Endothelial cell of umbilical vein (primary cell): Measurements from ENCODE around the gene SULT2A1. TPM values are rescaled to one million over a fixed set of nuclear protein-coding genes. Genes with fewer than 3 reads are reported as not detected.
"Not testable (repeated sequence)": the region's sequence is repeated elsewhere in the genome, so short reads cannot be mapped to it uniquely, and the experiment has no call there.

Experiments
- BruUV-seq: library from RNA; stranded (reverse); fragments of 400-500 nt; replicated peaks from 2 replicates; lab custom pipeline; 2021; lab: Mats Ljungman, UMichigan
- CTCF ChIA-PET: fragments of 300-600, 350-600 bp; sonication (Branson Sonifier 250); formaldehyde crosslinking; loops from one replicate; lab custom pipeline; 2021; ENCODE audit warnings: antibody characterized with exemption, inconsistent platforms; lab: Charles Lee
- POLR2A ChIA-PET: fragments of 300-600, 350-600 bp; sonication (Branson Sonifier 250); formaldehyde crosslinking; loops from one replicate; lab custom pipeline; 2021; ENCODE audit warnings: antibody characterized with exemption, inconsistent platforms; lab: Charles Lee
- DNase-seq: peaks from one replicate; pipeline ENCODE4 v3.0.0-alpha.2; 2011; ENCODE audit warnings: low read depth, low spot score
- FAIRE-seq: peaks from 2 replicates; lab custom pipeline; 2011; peaks lifted over from hg19 to GRCh38; lab: Jason Lieb, UNC
- H2AFZ ChIP-seq: 2 replicates; pipeline ENCODE4 v1.6.0; 2012; ENCODE audit warnings: low read depth, low read length, control low read depth, inconsistent platforms
- H3K27ac ChIP-seq: 2 replicates; pipeline ENCODE4 v1.5.1; 2011; ENCODE audit warnings: low read depth, mild to moderate bottlenecking, control low read depth, low read length, moderate library complexity; ENCODE audit not compliant: insufficient read depth
- H3K27me3 ChIP-seq, 2 experiments: 2 replicates each; pipeline versions ENCODE4 v1.6.0 to v1.6.1; 2011; ENCODE audit warnings: low read length in 2 of 2, mixed read lengths in 1 of 2; ENCODE audit not compliant: control insufficient read depth in 2 of 2, insufficient read depth in 2 of 2
- H3K36me3 ChIP-seq, 2 experiments: 2 replicates in 1 of 2; 3 replicates in 1 of 2; pipeline ENCODE4 v1.5.1; 2011; ENCODE audit warnings: low read length in 2 of 2, mild to moderate bottlenecking in 1 of 2, moderate library complexity in 1 of 2; ENCODE audit not compliant: control insufficient read depth in 2 of 2, insufficient read depth in 2 of 2; ENCODE audit errors: extremely low read depth in 1 of 2
- H3K4me1 ChIP-seq: 3 replicates; pipeline ENCODE4 v1.5.1; 2011; ENCODE audit warnings: mild to moderate bottlenecking, low read length; ENCODE audit not compliant: control insufficient read depth, insufficient read depth; ENCODE audit errors: extremely low read depth
- H3K4me2 ChIP-seq: 2 replicates; pipeline ENCODE4 v1.6.1; 2011; ENCODE audit warnings: low read length, control low read depth, mixed read lengths; ENCODE audit not compliant: insufficient read depth
- H3K4me3 ChIP-seq, 3 experiments: fragments of 200-600 bp in 1 of 3; sonication (generic), shearing (Covaris generic) in 1 of 3; replicated peaks in 1 of 3; 2 replicates each; pipeline ENCODE4 v1.5.1; 2011 to 2016; ENCODE audit warnings: control low read depth in 3 of 3, low read length in 3 of 3, mild to moderate bottlenecking in 2 of 3, inconsistent platforms in 1 of 3, low read depth in 1 of 3, moderate library complexity in 1 of 3; ENCODE audit not compliant: insufficient read depth in 1 of 3
- H3K79me2 ChIP-seq: 2 replicates; pipeline ENCODE4 v1.6.0; 2012; ENCODE audit warnings: low read length, inconsistent platforms; ENCODE audit not compliant: control insufficient read depth, insufficient read depth
- H3K9ac ChIP-seq: replicated peaks from 2 replicates; pipeline ENCODE3; 2011; ENCODE audit warnings: low read length, control low read depth; ENCODE audit not compliant: insufficient read depth; ENCODE audit errors: extremely low read depth
- H3K9me1 ChIP-seq: replicated peaks from 3 replicates; pipeline ENCODE4 v1.6.0; 2011; ENCODE audit warnings: mild to moderate bottlenecking, low read length; ENCODE audit not compliant: control insufficient read depth, insufficient read depth; ENCODE audit errors: extremely low read depth
- H3K9me3 ChIP-seq: replicated peaks from 2 replicates; pipeline ENCODE4 v1.5.1; 2012; ENCODE audit warnings: low read length, inconsistent platforms; ENCODE audit not compliant: control insufficient read depth, insufficient read depth
- H4K20me1 ChIP-seq: replicated peaks from 2 replicates; pipeline ENCODE3; 2011; ENCODE audit warnings: mild to moderate bottlenecking, low read length; ENCODE audit not compliant: control insufficient read depth, insufficient read depth; ENCODE audit errors: extremely low read depth
- dilution Hi-C: fragments of 300-500 bp; cut with MboI; formaldehyde crosslinking; loops from one replicate; pipeline ENCODE4 v1.15.0; 2019; ENCODE audit warnings: low sequenced_read_pairs; ENCODE audit not compliant: extremely low pct_ligation_motif_present
- intact Hi-C: fragments of 100-400 bp; cut with micrococcal nuclease; formaldehyde crosslinking; loops from one replicate; pipeline ENCODE4 v1.10.0; 2022
- polyA plus RNA-seq, 4 experiments: library from polyadenylated mRNA; depleted of rRNA in 3 of 4; stranded (reverse) in 3 of 4; unstranded in 1 of 4; fragments of >200 nt; gene quantifications; 2 replicates each; pipeline versions ENCODE4 v1.2.1 to v1.2.3, GENCODE V29; 2011 to 2012; ENCODE audit warnings: missing spikeins in 1 of 4
- total RNA-seq: library from RNA; stranded (reverse); gene quantifications from 2 replicates; pipeline ENCODE4 v1.2.3, GENCODE V29; 2021

Gene SULT2A1
- total and polyA plus RNA-seq, 2 donors (not counting 3 experiments of a cell fraction or from before 2014, with no cell fraction given): not detected

DNA sequence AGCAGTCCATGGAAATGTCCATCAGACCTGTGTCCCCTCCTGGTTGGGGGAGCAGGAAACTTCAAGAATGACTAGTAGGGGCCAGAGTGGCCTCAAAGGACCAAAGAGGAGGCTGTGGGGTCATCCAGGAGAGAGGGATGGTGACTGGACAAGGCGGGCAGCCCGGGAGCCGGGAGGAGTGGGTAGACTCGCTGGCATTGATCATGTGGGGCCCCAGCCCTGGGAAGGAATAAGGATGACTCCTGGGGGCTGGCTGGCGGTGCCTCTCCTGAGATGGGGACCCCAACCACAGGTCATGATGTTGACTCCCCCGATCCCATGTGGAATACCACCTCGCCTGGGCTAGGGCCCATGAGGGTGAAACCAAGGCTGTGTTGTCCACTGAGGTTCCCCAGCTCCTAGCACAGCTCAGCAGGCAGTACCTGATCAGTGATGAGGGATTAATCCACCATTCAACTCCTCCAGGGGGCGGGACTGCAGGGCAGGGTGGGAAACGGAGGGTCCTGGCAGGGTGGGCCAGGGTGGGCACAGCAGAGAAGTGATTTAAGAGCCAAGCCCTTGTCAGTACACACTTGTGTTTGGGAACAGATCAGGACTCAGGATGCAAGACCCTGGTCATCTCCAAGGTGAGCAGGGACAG is 27.3 kb downstream of the SULT2A1 start, which contains the start of gene TPRX2:
Gene TPRX2 (plus strand): TSS at position 590 of the 640 bp plus-strand sequence. CDS start 12 bp downstream, at position 602.
- FAIRE-seq, POLR2A ChIA-PET, H3K27ac ChIP-seq, DNase-seq, H3K36me3 ChIP-seq, BruUV-seq, H3K79me2 ChIP-seq, H3K9ac ChIP-seq, H3K4me1 ChIP-seq, H3K4me3 ChIP-seq, H3K27me3 ChIP-seq, intact Hi-C loops, H3K9me3 ChIP-seq, dilution Hi-C loops, H4K20me1 ChIP-seq, H3K4me2 ChIP-seq, H3K9me1 ChIP-seq, H2AFZ ChIP-seq: not testable (repeated sequence)
- CTCF ChIA-PET: interaction anchor here (1.4 to 2.5 kb wide), 2 partner anchors 9 to 10 kb away, joined by 6 to 20 read pairs; no protein-coding TSS in a partner anchor

- DNase-seq, H3K4me1 ChIP-seq, H4K20me1 ChIP-seq, H3K9me1 ChIP-seq, H3K9ac ChIP-seq, H3K4me2 ChIP-seq, POLR2A ChIA-PET, H3K27me3 ChIP-seq, H3K4me3 ChIP-seq, dilution Hi-C loops, H3K79me2 ChIP-seq, H2AFZ ChIP-seq, BruUV-seq, H3K36me3 ChIP-seq, intact Hi-C loops, H3K9me3 ChIP-seq, H3K27ac ChIP-seq, FAIRE-seq: not testable (repeated sequence)
- CTCF ChIA-PET: interaction anchor here (1.1 to 2.5 kb wide), 3 partner anchors 8 to 11 kb away, joined by 3 to 20 read pairs (median 6); no protein-coding TSS in a partner anchor
Observed at GRCh38 chr19:47858231-47858630, 27.9 kb downstream of the SULT2A1 start.
